Stimulated activated CD8-positive, alpha-beta memory T cell treated with anti-CD3 and anti-CD28 coated beads, Interleukin-7, amount 100 ng/mL, for 4 hours (primary cell): ENCODE measurements around the gene CLIP4.
A peak's percentile ranks its signal among the peaks of the same experiment; 100 is the strongest.

Experiments used
- DNase-seq, 2 donors: peaks; one replicate each; pipeline ENCODE4 v3.0.0-alpha.2; 2020; ENCODE audit warnings: low read depth in 2 of 2

CLIP4 gene

DNA sequence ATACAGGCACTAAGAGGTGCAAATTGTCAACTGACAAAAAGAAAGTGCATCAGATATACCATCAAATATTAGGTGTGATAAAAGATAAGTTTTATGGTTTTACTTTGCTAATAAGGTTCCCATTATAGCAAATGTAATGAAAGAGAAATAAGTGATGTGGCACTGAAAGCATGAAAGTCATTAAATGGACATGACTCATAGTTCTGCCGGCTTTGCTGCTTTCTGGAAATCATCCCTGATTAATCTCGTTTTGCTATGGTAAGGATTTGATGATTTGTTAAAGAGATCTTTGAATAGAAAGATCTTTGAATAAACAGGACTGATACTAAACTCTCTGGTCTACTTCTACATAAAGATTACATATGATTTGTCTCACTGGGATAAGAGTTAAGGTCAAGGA is 72.7 kb downstream of the CLIP4 start:
- DNase-seq, result no peak

DNA sequence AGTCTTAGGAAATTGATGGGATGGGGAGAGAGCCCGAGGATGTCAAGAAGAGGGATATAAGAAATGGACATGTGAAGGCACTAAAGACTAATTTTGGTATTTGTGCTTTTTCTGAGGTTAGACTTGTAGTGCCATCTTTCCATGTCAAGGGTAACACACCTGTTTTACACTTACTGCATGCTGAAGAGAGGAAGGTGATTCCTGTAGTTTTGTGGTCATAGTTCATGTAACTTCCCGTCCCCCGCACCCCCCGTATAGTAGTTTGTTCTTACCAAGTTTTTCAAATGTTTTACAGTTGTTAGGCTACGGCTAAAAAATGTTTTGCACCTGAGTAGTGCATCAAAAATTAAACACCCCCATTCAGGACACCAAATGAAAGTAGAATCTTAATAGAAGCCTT is 73.8 kb downstream of the CLIP4 start:
- DNase-seq, result no peak

DNA sequence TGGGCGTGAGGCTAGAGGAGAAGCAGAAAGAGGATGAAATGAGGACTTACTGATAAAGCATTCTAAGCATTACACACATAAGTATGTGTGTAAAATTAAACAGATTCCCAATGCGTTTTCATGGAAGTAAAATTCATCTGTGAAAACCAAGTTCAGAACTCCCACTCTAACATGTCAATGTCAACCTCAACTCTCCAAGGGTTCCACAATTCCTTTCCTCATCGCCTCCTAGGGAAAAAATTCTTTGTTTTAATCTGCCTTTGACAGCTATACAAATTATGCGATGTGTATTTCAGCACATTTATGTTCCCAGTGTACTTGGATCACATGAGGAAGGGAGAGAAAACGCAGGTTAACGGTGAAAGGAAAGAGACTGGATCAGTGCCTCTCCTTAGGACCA is 76.6 kb downstream of the CLIP4 start:
- no peak for DNase-seq

DNA sequence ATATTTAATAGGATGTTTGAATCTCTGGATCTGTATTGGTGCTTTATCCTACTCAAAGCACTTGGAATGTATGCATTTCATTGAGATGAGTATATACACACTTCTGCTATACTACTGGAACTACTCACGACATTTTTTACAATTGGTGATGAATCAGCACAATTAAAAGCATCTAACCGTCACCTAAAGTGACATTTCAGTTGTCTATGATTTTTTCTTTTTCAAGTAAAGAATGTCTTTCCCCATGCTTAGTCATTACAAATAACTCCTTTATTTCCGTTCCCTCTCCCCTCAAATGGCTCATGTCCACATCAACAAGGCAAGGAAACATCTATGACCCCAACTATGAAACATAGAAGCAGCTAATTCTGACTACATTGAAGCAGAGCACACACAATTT is 77.3 kb downstream of the CLIP4 start:
- DNase-seq, result no peak

DNA sequence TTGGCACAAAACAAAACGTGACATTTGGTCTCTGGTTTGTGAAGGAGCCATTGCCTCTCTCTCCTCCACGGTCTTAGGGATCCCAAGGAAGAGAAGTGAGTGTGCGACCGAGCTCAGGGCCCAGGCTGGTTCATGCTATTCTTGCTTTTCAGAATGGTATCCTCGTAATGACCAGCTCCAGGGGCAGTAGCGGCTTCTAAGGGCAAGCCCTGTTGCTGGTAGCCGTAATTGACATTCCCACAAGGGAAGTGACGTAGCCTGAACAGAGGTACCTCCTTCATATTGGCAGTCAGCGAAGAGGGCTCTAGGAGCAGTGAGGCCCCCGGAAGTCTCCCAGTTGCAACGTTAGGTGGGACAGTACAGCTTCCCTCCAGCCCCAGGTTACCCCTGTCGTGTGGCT is 77.9 kb downstream of the CLIP4 start:
- DNase-seq, result no peak

DNA sequence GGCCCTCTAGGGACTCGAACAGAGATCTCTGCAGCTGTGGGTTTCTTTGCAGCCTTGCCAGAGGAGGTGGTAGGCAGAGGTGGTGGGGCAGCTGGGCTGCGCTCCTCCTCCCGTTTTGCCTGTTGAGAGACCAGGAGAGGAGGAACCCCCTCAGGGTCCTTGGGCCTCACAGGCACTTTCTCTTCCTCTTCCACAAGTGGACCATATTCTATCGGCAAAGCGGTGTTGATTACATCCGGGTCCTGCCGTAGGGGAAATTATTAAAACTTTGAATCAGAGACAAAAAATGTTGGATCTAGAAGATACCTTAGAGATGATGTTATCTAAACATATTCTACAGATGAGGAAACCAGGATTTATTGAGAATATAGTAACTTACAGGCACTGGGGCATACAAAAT is 78.5 kb downstream of the CLIP4 start:
- no peak for DNase-seq

DNA sequence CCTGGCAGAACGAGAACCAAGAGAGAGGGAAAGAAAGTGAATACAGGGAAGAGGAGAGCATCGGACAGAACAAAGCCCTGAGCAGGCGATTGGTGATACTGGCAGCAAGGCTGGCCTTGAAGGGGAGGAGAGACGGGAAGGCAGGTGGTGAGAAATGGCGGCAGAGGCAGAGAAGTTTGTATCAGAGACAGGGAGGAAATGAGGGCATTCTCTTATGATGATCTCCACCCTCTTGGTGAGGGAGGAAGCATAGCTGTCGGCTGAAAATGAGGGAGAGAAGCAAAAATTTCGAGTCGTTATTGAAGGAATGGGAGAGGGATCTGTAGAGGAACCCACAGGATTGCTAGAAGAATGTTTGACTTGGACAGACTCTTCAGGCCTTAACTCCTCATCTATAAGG is 80.6 kb downstream of the CLIP4 start:
- no peak for DNase-seq

DNA sequence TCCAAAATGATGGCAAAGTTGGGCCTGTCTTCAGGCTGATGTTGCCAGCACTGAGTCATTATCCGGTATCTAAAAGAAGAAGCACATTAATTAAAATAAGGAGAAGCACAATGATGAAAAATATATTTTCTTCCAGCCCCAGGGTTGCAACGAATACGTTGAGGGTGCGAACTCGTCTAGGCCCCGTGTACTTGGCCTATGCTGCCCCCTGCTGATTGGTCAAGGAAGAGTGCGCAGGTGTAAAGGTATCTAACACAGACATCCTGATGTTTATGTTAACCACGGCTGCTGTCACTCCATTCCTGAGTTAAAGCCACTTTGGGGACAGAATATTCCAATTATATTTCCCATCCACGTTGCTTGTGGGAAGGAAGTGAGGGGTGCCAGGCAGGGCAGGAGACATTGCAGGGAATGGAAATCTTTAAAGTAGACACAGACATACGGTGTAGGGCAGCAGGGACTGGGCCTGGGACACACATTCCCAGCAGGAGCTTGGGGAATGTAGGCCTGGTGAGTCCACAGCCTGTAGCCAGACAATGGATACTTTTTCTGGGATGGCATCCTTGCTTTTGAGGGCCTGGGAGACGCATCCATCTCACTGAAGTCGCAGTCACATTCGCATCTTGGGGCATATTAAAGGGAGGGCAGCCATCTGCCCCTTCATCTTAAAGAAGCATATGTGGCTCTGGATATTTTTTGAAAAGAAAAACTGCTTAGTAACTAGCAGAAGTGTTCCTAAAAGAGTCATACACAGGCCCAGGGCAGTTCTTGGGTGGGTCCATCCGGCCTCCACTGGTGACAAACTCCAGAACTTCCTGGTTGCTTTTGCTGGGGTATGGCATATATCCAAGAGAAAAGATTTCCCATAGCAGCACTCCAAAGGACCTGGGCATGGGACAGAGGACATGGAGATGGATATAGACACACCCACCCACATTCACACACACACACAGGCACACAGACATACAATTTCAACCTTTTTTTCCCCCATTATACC is 81.9 kb downstream of the CLIP4 start:
- DNase-seq, result peak; percentile 58 to 61

DNA sequence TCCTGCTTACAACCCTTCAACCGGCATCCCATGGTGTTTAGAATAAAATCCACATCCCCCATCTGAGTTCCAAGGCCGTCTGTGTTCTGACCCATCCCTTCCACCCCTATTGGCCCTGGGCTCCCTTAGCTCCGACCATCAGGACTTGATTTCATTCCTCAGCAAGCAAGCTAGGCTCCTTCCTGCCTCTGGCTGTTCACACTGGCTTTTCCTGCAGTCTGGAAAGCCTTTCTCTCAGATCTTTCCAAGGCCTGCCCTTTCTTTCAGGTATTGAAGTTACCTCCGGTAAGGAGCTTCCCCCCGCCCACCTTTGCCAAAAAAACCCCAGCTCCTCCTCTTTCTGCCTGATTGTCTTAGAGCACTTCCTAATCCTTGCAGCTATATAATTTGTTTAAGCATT is 86.8 kb downstream of the CLIP4 start:
- DNase-seq, result no peak

DNA sequence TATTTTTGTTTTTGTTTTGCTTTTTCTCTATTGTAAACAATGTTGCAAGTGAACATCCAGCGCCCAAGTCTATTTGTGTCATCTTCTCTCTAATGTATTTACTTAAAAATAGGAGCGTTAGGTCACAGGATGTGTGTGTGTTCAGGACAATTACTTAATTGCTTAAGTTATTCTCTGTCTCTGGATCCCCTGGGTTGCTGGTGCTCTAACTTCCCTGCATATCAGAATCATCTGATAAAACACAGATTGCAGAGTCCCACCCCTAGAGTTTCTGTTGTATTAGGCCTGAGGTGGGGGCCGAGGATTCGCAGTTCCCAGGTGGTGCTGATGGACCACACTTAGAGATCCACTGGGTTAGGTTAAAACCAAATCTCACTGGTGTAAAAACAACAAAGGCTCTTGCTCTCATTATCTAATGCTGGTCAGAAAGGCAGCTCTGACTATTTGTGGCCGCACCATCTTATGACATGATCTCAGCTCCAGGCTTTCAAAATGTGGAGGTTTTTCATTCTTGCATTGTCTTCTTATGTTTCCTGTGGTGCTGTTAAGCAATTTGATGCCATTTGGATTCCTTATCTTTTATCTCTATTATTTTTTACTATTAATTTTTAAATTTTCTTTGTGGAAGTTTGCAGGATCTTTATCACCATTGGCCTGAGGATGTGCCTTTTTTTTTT is 87.7 kb downstream of the CLIP4 start:
- DNase-seq, result no peak

DNA sequence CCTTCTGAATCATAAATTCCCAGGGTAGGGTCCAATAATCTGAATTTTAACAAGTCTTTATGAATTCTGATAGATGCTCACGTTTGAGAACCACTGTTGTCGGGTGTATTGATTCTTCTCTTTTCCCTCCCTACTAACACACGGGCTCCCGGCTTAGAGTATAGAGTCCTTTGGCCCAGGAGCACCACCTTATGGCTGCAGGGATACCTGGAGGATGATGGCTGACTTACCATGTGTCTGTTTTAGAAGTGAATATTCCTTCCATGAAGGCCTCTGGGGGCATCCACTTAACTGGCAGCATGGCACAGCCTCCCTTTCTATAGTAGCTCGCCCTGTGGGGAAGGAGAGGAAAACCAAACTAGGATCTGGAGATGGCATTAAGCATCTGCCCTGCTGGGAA is 91.7 kb downstream of the CLIP4 start:
- no peak for DNase-seq

DNA sequence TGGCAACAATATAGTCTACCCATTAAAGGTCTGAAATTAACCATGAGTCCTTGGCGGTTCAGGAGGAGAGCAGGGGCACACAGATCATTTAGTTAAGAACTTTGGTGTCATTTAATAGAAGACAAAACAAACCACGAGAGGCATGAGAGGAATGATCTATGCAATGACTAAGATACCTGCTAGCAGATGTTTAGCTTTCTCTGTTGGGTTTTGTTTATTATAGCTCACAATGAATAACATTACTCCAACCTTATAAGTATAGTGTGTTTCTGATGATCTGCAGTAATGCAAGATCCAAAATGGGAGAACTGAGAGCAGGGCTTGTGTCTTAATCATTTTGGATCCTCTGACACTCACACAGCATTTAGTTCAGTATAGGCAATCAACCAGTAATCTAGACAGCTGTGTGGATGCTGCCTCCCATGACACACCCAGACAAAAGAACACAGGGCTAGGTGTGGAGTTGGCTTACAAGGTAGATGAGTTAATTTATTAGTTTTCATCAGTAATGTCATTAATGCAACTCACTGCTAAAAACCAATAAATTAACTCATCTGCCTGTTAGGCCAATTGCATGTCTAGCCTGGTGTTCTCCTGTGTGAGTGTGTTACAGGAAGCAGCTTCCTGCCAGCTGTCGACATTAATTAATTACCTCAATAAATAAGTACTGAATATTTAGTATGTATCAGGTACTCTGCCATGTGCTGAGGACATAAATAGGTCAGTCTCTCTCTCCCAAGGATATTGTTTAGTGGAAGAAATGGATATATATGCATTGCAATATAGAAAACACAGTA is 92.3 kb downstream of the CLIP4 start:
- no peak for DNase-seq

DNA sequence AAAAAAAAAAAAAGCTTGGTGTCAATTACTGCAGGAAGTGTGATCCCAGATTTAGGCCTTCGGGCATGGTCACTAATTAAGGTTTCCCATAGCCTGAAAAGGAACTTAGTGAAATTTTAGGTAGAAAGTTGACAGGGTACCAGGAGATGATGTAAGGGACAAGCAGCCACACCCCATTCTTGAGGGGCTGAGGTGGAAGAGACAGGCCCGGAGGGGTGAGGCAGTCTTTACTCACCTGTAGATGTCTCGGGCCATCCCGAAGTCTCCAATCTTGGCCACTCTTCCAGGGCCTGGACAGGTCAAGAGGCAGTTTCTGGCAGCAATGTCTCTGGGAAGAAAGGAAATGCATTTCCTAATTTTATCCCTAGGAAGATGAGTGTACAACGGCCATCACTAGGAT is 94.3 kb downstream of the CLIP4 start:
- no peak for DNase-seq

DNA sequence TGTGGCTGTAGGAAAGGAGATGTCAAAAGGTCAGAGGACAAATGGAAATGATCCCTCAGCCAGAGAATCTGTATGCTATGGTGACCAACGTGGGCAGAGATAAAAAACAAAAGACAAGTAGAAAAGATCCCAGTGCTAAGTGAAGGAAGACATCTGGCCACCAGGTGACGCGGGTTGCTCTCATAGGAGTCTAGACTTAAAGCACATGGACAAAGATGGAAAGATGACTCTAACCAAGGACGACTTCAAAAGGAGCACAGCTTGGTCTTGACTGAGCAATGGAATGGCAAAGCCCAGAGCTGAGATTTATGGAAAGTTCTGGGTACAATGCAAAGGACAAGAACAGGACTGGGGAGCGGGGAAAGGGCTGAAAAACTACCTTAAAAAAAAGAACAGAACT is 96.8 kb downstream of the CLIP4 start:
- DNase-seq, result no peak

DNA sequence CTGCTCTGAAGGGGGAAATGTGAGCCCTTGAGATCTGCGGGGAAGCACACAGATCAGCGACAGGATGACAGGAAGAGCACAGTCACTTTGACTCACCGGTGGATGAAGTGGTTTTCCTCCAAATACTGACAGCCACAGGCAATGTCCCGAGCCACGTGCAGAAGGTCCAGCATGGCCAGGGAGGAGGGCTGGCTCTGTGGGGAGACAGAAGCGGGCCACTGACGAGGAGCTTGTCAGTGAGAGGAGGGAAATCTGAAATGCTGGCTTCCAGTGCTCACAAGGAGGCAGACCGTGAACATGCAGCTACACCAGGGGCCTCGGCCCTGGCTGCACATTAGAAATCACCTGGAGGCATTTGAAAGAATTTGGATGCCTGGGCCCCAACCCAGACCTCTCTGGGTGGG is 98.7 kb downstream of the CLIP4 start:
- no peak for DNase-seq

DNA sequence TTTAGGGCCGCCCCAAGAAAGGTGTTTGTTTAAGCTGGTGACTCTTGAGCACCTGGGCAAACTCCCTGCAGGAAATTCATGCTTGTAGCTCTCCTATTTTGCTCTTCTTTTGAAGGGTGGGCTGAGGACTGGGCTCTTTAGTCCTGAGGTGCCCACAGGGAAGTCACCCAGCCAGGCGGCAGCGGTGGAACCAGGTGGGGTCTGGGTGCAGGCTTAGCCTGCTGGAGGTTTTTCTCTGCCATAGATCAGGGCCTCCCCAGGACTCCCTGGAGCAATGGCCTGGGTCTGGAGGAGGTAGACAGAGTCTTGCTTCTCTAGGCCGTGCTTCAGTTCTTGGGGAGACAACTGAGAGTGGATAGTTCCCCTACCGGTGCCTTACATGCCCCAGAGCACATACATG is 99.9 kb downstream of the CLIP4 start:
- no peak for DNase-seq

DNA sequence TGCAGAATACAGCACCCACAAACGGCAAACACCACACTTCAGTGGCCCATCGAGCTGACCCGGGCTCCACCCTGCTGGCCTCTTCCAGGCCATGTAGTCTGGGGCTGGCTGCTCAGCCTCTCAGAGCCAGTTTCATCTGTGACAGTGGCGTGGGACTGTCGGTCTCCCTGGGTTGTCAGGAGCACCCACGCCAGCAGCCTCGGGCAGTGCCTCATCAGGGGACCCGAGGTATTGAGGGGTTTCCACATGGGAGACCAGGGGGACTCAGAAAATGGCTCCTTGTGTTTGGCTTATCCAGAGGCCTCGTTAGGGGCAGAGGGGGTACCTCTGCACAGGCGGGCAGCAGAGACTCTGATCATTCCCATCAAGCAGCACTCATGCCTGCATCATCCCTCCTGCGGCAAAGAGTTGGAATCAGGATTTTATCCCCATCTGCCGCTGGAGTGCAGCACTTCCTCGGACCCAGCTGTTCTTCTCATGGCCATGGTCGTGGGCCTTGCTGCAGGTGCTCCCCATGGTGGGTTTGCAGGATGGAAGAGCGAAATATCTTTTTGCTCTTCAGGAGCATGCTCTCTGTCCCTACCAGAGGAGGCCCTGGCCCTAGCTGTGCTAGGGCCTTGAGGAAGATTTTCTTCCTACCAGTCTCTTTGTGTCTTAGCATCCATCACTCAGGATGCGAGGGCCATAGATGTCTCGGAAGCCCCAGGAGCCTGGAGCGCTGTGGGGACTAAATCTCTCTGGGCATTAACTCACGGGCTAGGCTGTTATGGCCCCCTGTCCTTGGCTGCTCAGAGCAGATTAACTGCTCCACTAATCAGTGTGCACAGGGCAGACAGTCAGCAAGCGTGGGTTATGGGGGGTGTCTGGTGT is 100.8 kb downstream of the CLIP4 start:
- no peak for DNase-seq

DNA sequence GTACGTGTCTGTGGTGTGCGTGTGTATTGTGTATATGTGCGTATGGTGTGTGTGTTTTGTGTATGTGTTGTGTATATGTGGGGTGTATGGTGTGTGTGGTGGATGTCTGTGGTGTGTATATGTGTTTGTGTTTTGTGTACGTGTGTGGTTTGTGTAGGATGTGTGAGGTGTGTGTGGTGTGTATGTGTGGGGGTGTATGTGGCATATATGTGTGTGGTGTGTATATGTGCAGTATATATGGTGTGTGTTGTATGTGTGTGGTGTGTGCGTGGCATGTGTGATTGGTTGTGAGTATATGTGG is 101.3 kb downstream of the CLIP4 start:
- DNase-seq, result no peak

DNA sequence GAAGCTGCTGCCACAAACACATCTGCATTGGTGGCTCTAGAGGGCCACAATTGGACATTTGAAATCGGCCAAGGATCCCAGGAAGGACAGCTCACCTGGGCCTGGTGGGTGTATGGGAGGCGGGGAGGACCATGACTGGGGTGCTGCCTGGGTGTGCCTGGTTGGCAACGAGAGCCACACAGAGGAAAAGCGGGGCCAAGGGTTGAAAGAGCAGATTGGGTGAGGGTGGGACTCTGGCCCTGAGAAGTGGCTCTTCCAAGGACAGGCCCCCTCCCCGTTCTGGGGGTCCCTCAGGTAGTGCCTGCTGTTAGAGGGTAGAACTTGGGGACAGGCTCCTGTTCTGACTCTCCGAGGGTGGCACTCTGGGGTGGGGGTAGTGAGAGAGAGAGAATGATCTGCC is 102.9 kb downstream of the CLIP4 start:
- no peak for DNase-seq

DNA sequence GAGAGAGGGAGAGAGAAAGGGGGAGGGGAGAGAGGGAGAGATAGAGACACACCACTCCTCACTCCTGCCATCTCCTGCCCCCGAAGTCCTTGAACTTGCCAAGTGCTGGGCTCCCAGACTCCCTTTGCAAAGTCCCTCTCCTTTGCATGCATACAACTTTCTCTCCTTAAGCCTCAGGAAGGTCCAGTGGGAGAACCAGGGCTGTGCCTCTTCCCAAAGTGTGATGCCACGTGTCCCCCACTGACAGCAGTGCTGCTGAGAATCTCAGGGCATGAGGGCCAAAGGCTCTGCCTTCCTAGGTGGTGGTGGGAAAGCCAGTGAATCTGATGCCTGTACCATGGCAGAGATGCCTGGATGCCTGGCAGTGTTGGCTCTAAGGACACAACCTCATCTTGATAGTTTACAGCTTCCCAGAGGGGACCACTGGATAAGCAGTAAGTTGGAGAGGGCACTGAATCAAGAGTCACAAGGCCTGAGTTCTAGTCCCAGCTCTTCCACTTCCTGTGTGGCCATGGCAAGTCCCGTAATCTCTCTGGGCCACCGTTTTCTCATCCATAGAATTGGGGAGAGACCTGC is 103.4 kb downstream of the CLIP4 start:
- DNase-seq, result no peak

DNA sequence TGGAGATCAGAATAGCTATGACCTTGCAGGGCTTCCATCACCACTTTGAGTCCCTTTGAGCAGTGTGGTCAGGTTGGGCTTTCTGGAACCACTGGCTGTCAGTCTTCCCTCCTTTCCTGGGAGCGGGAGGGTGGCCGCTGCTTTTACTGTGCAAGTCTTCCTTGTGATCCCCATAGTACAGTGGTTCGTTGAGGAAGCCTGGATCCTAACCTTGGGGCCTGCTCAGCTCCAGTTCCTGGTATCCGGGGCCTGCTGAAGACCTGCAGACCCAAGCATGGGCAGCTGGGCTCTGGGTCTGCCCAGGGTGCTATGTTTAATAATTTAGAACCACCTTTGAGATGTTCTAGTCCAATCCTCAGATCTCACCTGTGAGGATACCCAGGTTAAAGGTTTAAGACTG is 104.2 kb downstream of the CLIP4 start:
- DNase-seq, result no peak
